Stimulated activated CD4-positive, alpha-beta T cell treated with anti-CD3 and anti-CD28 coated beads, Interleukin-1b, Interleukin-23, amount 100 ng/mL, for 24 hours (primary cell): ENCODE results near the gene KLF18.
"Not testable (repeated sequence)": the region's sequence is repeated elsewhere in the genome, so short reads cannot be mapped to it uniquely, and the experiment has no call there.

Experiments used
- DNase-seq, 4 experiments: peaks; one replicate each; pipeline ENCODE4 v3.0.0-alpha.2; 2020; ENCODE audit warnings: low read depth in 4 of 4, low spot score in 1 of 4

KLF18 gene

GRCh38 chr1:44141531-44141930, at the start of gene KLF18:
Gene KLF18 (minus strand): TSS chr1:44141631. CDS start chr1:44141631, 0 bp downstream.
- no peak for DNase-seq

GRCh38 chr1:44174630-44175029, 33.2 kb upstream of the KLF18 start:
- no peak for DNase-seq

GRCh38 chr1:44170281-44170823, 28.9 kb upstream of the KLF18 start:
- no peak for DNase-seq

- no peak for DNase-seq
Measured at GRCh38 chr1:44168520-44169098, 27.2 kb upstream of the KLF18 start.

- no peak for DNase-seq
Measured at GRCh38 chr1:44161546-44161945, 20.1 kb upstream of the KLF18 start.

- no peak for DNase-seq
Measured at GRCh38 chr1:44158871-44159270, 17.4 kb upstream of the KLF18 start.

- no peak for DNase-seq
Measured at GRCh38 chr1:44157903-44158302, 16.5 kb upstream of the KLF18 start.

- no peak for DNase-seq
Measured at GRCh38 chr1:44154049-44154448, 12.6 kb upstream of the KLF18 start.

- DNase-seq: no peak
Measured at GRCh38 chr1:44152692-44153091, 11.3 kb upstream of the KLF18 start.

- no peak for DNase-seq
Measured at GRCh38 chr1:44151808-44152207, 10.4 kb upstream of the KLF18 start.

- DNase-seq: no peak
Measured at GRCh38 chr1:44151332-44151731, 9.9 kb upstream of the KLF18 start.

GRCh38 chr1:44147582-44147981, 6.2 kb upstream of the KLF18 start:
- DNase-seq: no peak

- no peak for DNase-seq
Measured at GRCh38 chr1:44146536-44147361, 5.3 kb upstream of the KLF18 start.

GRCh38 chr1:44144962-44145756, 3.7 kb upstream of the KLF18 start:
- no peak for DNase-seq

GRCh38 chr1:44139565-44139964, 1.9 kb downstream of the KLF18 start:
- not testable (repeated sequence) for DNase-seq

- no peak for DNase-seq
Measured at GRCh38 chr1:44138239-44138638, 3.2 kb downstream of the KLF18 start.

GRCh38 chr1:44135886-44136285, 5.5 kb downstream of the KLF18 start:
- no peak for DNase-seq

GRCh38 chr1:44134071-44134920, 7.1 kb downstream of the KLF18 start:
- no peak for DNase-seq

- DNase-seq: no peak
Measured at GRCh38 chr1:44131411-44131810, 10.0 kb downstream of the KLF18 start.

GRCh38 chr1:44129616-44130500, 11.6 kb downstream of the KLF18 start:
- DNase-seq: no peak
